KOPT-K1 (cell line): Measurements from ENCODE around the gene THAP4.
A peak's percentile ranks its signal among the peaks of the same experiment; 100 is the strongest.

Source experiments
- H3K27ac ChIP-seq: fragments of 200-600 bp; sonication (generic); 2 replicates; pipeline ENCODE4 v1.5.1; 2016; ENCODE audit warnings: antibody characterized with exemption, mild to moderate bottlenecking, low read depth, low read length; ENCODE audit not compliant: poor library complexity, severe bottlenecking
- H3K36me3 ChIP-seq: fragments of 200-600 bp; sonication (generic); 2 replicates; pipeline ENCODE4 v1.5.1; 2017; ENCODE audit warnings: antibody characterized with exemption, mild to moderate bottlenecking, low read length, moderate library complexity; ENCODE audit not compliant: insufficient read depth
- H3K9me3 ChIP-seq: fragments of 200-600 bp; sonication (generic); 2 replicates; pipeline ENCODE4 v1.5.1; 2017; ENCODE audit warnings: antibody characterized with exemption, low read length, mild to moderate bottlenecking; ENCODE audit not compliant: insufficient read depth, poor library complexity, severe bottlenecking

Gene THAP4

GRCh38 chr2:241636182-241637017 is 558 bp downstream of the THAP4 start:
- Histone ChIP-seq H3K36me3 (peaks cover 52% of the 10 kb centered on the region), H3K9me3 (peaks cover 12% of the 10 kb centered on the region), H3K27ac (peak overlapping the region; percentile 94)

- peaks cover 12% of the 10 kb centered on the region for H3K9me3 ChIP-seq
- peaks cover 57% of the 10 kb centered on the region for H3K36me3 ChIP-seq
- peak overlapping the region; percentile 94 for H3K27ac ChIP-seq
These were observed 1.2 kb downstream of the THAP4 start for GRCh38 chr2:241635756-241636155.

- Histone ChIP-seq H3K36me3 (peaks cover 54% of the 10 kb centered on the region), H3K27ac (no peak overlapping the region), H3K9me3 (no peaks in the 10 kb centered on the region)
These were observed 3.4 kb downstream of the THAP4 start for GRCh38 chr2:241633561-241633960.

GRCh38 chr2:241632478-241633325 is 4.3 kb downstream of the THAP4 start:
- H3K9me3 ChIP-seq, result no peaks in the 10 kb centered on the region
- peaks cover 63% of the 10 kb centered on the region for H3K36me3 ChIP-seq
- H3K27ac ChIP-seq, result no peak overlapping the region

GRCh38 chr2:241629762-241630435 is 7.1 kb downstream of the THAP4 start:
- Histone ChIP-seq H3K36me3 (peaks cover 72% of the 10 kb centered on the region), H3K27ac (no peak overlapping the region)

GRCh38 chr2:241627675-241628074 is 9.3 kb downstream of the THAP4 start:
- Histone ChIP-seq H3K9me3 (no peaks in the 10 kb centered on the region), H3K36me3 (peaks cover 63% of the 10 kb centered on the region), H3K27ac (no peak overlapping the region)

More at GRCh38 chr2:241629762-241630435, 7.1 kb downstream of the THAP4 start:
- no peaks in the 10 kb centered on the region for H3K9me3 ChIP-seq

- no peaks in the 10 kb centered on the region for H3K9me3 ChIP-seq
- no peak overlapping the region for H3K27ac ChIP-seq
- H3K36me3 ChIP-seq, result peaks cover 29% of the 10 kb centered on the region; the same call in 1 of the 2 replicates
These were observed 16.6 kb downstream of the THAP4 start for GRCh38 chr2:241620419-241620769.

- Histone ChIP-seq H3K27ac (no peak overlapping the region), H3K9me3 (no peaks in the 10 kb centered on the region), H3K36me3 (peaks cover 29% of the 10 kb centered on the region; the same call in 1 of the 2 replicates)
These were observed 17.1 kb downstream of the THAP4 start for GRCh38 chr2:241619597-241620418.

GRCh38 chr2:241618829-241619228 is 18.1 kb downstream of the THAP4 start:
- Histone ChIP-seq H3K27ac (peak overlapping the region; percentile 26), H3K36me3 (peaks cover 26% of the 10 kb centered on the region; the same call in 1 of the 2 replicates)

GRCh38 chr2:241618296-241618805 is 18.6 kb downstream of the THAP4 start:
- H3K9me3 ChIP-seq, result no peaks in the 10 kb centered on the region
- peaks cover 22% of the 10 kb centered on the region; the same call in 1 of the 2 replicates for H3K36me3 ChIP-seq
- H3K27ac ChIP-seq, result peak overlapping the region; percentile 55

More at GRCh38 chr2:241618829-241619228, 18.1 kb downstream of the THAP4 start:
- no peaks in the 10 kb centered on the region for H3K9me3 ChIP-seq

GRCh38 chr2:241617431-241618154 is 19.4 kb downstream of the THAP4 start:
- Histone ChIP-seq H3K27ac (peak overlapping the region; percentile 55), H3K9me3 (no peaks in the 10 kb centered on the region), H3K36me3 (peaks cover 19% of the 10 kb centered on the region; the same call in 1 of the 2 replicates)

GRCh38 chr2:241616168-241617125 is 20.5 kb downstream of the THAP4 start:
- Histone ChIP-seq H3K36me3 (peaks cover 22% of the 10 kb centered on the region; the same call in 1 of the 2 replicates), H3K9me3 (no peaks in the 10 kb centered on the region), H3K27ac (no peak overlapping the region)
